PFSK-1 (cell line): ENCODE data around the gene IFI6.

Experiments used
- POLR2AphosphoS5 ChIP-seq: IDR thresholded peaks from 2 replicates; pipeline ENCODE4 v1.6.1; 2012; ENCODE audit warnings: low read depth, mild to moderate bottlenecking, control low read depth, low read length, moderate library complexity
- REST ChIP-seq, 2 experiments: IDR thresholded peaks; 2 replicates each; pipeline versions ENCODE4 v1.6.1 to v1.8.0; 2011 to 2012; ENCODE audit warnings: low read depth in 2 of 2, low read length in 2 of 2, control low read depth in 1 of 2, inconsistent platforms in 1 of 2, mild to moderate bottlenecking in 1 of 2, moderate library complexity in 1 of 2; ENCODE audit not compliant: insufficient read depth in 1 of 2
- SIN3A ChIP-seq: IDR thresholded peaks from 2 replicates; pipeline ENCODE4 v1.6.1; 2012; ENCODE audit warnings: mild to moderate bottlenecking, low read length, moderate library complexity, borderline replicate concordance; ENCODE audit not compliant: insufficient read depth
- TAF1 ChIP-seq: IDR thresholded peaks from 2 replicates; pipeline ENCODE4 v1.6.1; 2012; ENCODE audit warnings: low read length, control low read depth, borderline replicate concordance; ENCODE audit not compliant: insufficient read depth

GRCh38 chr1:27627061-27627460 is 44.9 kb downstream of the IFI6 start:
- TF ChIP-seq TAF1 (no peak), SIN3A (no peak), POLR2AphosphoS5 (no peak), REST (IDR thresholded peaks at IDR 0.05; ENCODE audit: insufficient read depth in 1 of 2, low read depth in 2 of 2, low read length in 2 of 2) (no peak)
